HepG2 (cell line): ENCODE data around the gene AHCYL2. TPM values are rescaled to one million over a fixed set of nuclear protein-coding genes. Genes with fewer than 3 reads are reported as not detected.

Experiments
- ATAC-seq: fragments of 200-7000 bp; cut with Tn5 transposase; 3 replicates; pipeline ENCODE4 v1.9.1; 2020; ENCODE audit warnings: mild to moderate bottlenecking, moderate library complexity
- BruUV-seq: library from RNA; stranded (reverse); fragments of 400-500 nt; replicated peaks from 2 replicates; lab custom pipeline; 2021; lab: Mats Ljungman, UMichigan
- CTCF ChIA-PET: fragments of 300-600 bp; formaldehyde crosslinking; extraction: SDS; loops from one replicate; lab custom pipeline; 2021; ENCODE audit warnings: low total read pairs, inconsistent platforms, low intra/inter-chr PET ratio; lab: Yijun Ruan, JAX
- POLR2A ChIA-PET: fragments of 350-600 bp; sonication (Branson Sonifier 250); formaldehyde crosslinking; loops from one replicate; lab custom pipeline; 2020; ENCODE audit warnings: antibody characterized with exemption, inconsistent platforms; lab: Yijun Ruan, JAX
- DNase-seq: peaks from one replicate; pipeline ENCODE4 v3.0.0-alpha.2; 2015; ENCODE audit warnings: low spot score
- FAIRE-seq: peaks from 3 replicates; lab custom pipeline; 2011; peaks lifted over from hg19 to GRCh38; lab: Jason Lieb, UNC
- H2AFZ ChIP-seq: one replicate; pipeline ENCODE4 v1.6.1; 2011; ENCODE audit warnings: low read length, inconsistent platforms
- H3K27ac ChIP-seq: fragments of 300-600 bp; 3 replicates; pipeline ENCODE4 v1.8.0; 2011; ENCODE audit warnings: mixed run types, mild to moderate bottlenecking, mixed read lengths, low read length, inconsistent platforms; ENCODE audit not compliant: insufficient read depth; ENCODE audit errors: extremely low read length
- H3K27me3 ChIP-seq, 2 experiments: fragments of 200-600 bp in 1 of 2; 2 replicates in 1 of 2; 3 replicates in 1 of 2; pipeline versions ENCODE4 v1.6.0 to v1.8.0; 2011; ENCODE audit warnings: low read length in 2 of 2, mild to moderate bottlenecking in 2 of 2, moderate library complexity in 2 of 2, inconsistent platforms in 1 of 2; ENCODE audit not compliant: insufficient read depth in 2 of 2, control insufficient read depth in 1 of 2
- H3K36me3 ChIP-seq, 2 experiments: fragments of 200-600 bp in 1 of 2; replicated peaks in 1 of 2; 2 replicates in 1 of 2; 3 replicates in 1 of 2; pipeline versions ENCODE4 v1.5.1 to v1.8.0; 2011; ENCODE audit warnings: low read length in 2 of 2, inconsistent platforms in 1 of 2; ENCODE audit not compliant: insufficient read depth in 2 of 2, control insufficient read depth in 1 of 2
- H3K4me1 ChIP-seq: 2 replicates; pipeline ENCODE4 v1.5.1; 2012; ENCODE audit warnings: low read length, inconsistent platforms; ENCODE audit not compliant: insufficient read depth
- H3K4me2 ChIP-seq: 2 replicates; pipeline ENCODE4 v1.6.0; 2011; ENCODE audit warnings: low read depth, low read length, inconsistent platforms
- H3K4me3 ChIP-seq, 3 experiments: fragments of 200-600 bp in 1 of 3; sonication (generic), shearing (Covaris generic) in 1 of 3; replicated peaks in 1 of 3; 2 replicates each; pipeline ENCODE4 v1.5.1; 2011 to 2016; ENCODE audit warnings: low read length in 3 of 3, inconsistent platforms in 2 of 3, low read depth in 2 of 3, mild to moderate bottlenecking in 2 of 3, control low read depth in 1 of 3, mixed read lengths in 1 of 3; ENCODE audit not compliant: insufficient read depth in 1 of 3
- H3K79me2 ChIP-seq: one replicate; pipeline ENCODE4 v1.6.1; 2011; ENCODE audit warnings: low read length, inconsistent platforms; ENCODE audit not compliant: insufficient read depth
- H3K9ac ChIP-seq: 2 replicates; pipeline ENCODE4 v1.6.0; 2011; ENCODE audit warnings: mild to moderate bottlenecking, low read depth, low read length, inconsistent platforms; ENCODE audit not compliant: insufficient read depth
- H3K9me3 ChIP-seq: 2 replicates; pipeline ENCODE4 v1.5.1; 2012; ENCODE audit warnings: mild to moderate bottlenecking, low read length
- H4K20me1 ChIP-seq: 2 replicates; pipeline ENCODE4 v1.6.0; 2011; ENCODE audit warnings: inconsistent platforms, mild to moderate bottlenecking, low read length, moderate library complexity; ENCODE audit not compliant: insufficient read depth
- HDAC2 ChIP-seq: sonication (generic); formaldehyde crosslinking; IDR thresholded peaks from 2 replicates; pipeline ENCODE4 v1.4.0; 2020; ENCODE audit warnings: missing genetic modification reagents
- MTF1 ChIP-seq: sonication (generic); formaldehyde crosslinking; IDR thresholded peaks from 2 replicates; pipeline ENCODE4 v1.5.0; 2020; ENCODE audit warnings: missing genetic modification reagents
- MZF1 ChIP-seq: sonication (generic); formaldehyde crosslinking; IDR thresholded peaks from 2 replicates; pipeline ENCODE4 v1.8.1; 2023; ENCODE audit warnings: mild to moderate bottlenecking, missing genetic modification reagents, borderline replicate concordance
- PLRG1 ChIP-seq: fragments of 450-650 bp; conservative IDR thresholded peaks from 2 replicates; pipeline ENCODE4 v1.6.1; 2016
- REXO4 ChIP-seq: sonication (generic); formaldehyde crosslinking; IDR thresholded peaks from 2 replicates; pipeline ENCODE4 v1.8.0; 2022; ENCODE audit warnings: missing genetic modification reagents, mild to moderate bottlenecking, borderline replicate concordance
- ZNF616 ChIP-seq: sonication (generic); formaldehyde crosslinking; IDR thresholded peaks from 2 replicates; pipeline ENCODE4 v1.5.0; 2020; ENCODE audit warnings: low read depth, mild to moderate bottlenecking, missing genetic modification reagents
- ZXDC ChIP-seq: sonication (generic); formaldehyde crosslinking; IDR thresholded peaks from 2 replicates; pipeline ENCODE4 v1.5.0; 2020; ENCODE audit warnings: mild to moderate bottlenecking, missing genetic modification reagents
- WGBS: methylation state at CpG from one replicate; pipeline ENCODE4 v1.1.6; 2017; ENCODE audit warnings: low lambda C conversion rate; 5-methylcytosine and 5-hydroxymethylcytosine counted together
- in situ Hi-C: cut with HindIII; loops from 2 replicates; pipeline ENCODE4 v1.10.0; 2017; ENCODE audit warnings: low pct_unique_long_range_greater_than_20kb; ENCODE audit not compliant: extremely low pct_ligation_motif_present
- intact Hi-C: fragments of 100-400 bp; cut with micrococcal nuclease; formaldehyde crosslinking; loops from one replicate; pipeline ENCODE4 v1.10.0; 2022; ENCODE audit not compliant: unreplicated experiment
- polyA plus RNA-seq, 8 experiments: library from polyadenylated mRNA; depleted of rRNA in 3 of 8; stranded (reverse) in 7 of 8; unstranded in 1 of 8; fragments of >200 nt; fragmentation: Illumina TruSeq in 4 of 8; extraction: Trizol in 4 of 8; gene quantifications; 2 replicates each; pipeline versions ENCODE4 v1.2.1 to v1.2.3, GENCODE V29; 2011 to 2016; ENCODE audit warnings: low read depth in 4 of 8, missing spikeins in 1 of 8, mixed read lengths in 1 of 8; ENCODE audit not compliant: insufficient read depth in 1 of 8
- total RNA-seq, 5 experiments: library from RNA; depleted of rRNA; stranded (reverse); fragments of >200 nt; fragmentation: Illumina TruSeq; extraction: Trizol; gene quantifications; 2 replicates each; pipeline ENCODE4 v1.2.3, GENCODE V29; 2016; ENCODE audit warnings: low read depth in 1 of 5
- TF ChIP-seq, protein P1 (sequence below): sonication (generic); formaldehyde crosslinking; IDR thresholded peaks from 2 replicates; pipeline ENCODE4 v1.8.1; 2023; ENCODE audit warnings: missing genetic modification reagents, inconsistent platforms, borderline replicate concordance
- TF ChIP-seq, protein P2 (sequence below): sonication (generic); formaldehyde crosslinking; IDR thresholded peaks from 2 replicates; pipeline ENCODE4 v1.4.0; 2020; ENCODE audit warnings: missing genetic modification reagents, borderline replicate concordance
- TF ChIP-seq, protein P3 (sequence below): sonication (generic); formaldehyde crosslinking; conservative IDR thresholded peaks from 2 replicates; pipeline ENCODE4 v1.8.0; 2022; ENCODE audit warnings: missing genetic modification reagents
- TF ChIP-seq, protein P4 (sequence below): sonication (generic); formaldehyde crosslinking; IDR thresholded peaks from 2 replicates; pipeline ENCODE4 v1.9.0; 2022; ENCODE audit warnings: low read depth, missing genetic modification reagents

Gene AHCYL2
- total and polyA plus RNA-seq, 2 of the 13 experiments (the other 11 are each of a cell fraction or from before 2014, with no cell fraction given), result 9.5 to 14.7 TPM

DNA sequence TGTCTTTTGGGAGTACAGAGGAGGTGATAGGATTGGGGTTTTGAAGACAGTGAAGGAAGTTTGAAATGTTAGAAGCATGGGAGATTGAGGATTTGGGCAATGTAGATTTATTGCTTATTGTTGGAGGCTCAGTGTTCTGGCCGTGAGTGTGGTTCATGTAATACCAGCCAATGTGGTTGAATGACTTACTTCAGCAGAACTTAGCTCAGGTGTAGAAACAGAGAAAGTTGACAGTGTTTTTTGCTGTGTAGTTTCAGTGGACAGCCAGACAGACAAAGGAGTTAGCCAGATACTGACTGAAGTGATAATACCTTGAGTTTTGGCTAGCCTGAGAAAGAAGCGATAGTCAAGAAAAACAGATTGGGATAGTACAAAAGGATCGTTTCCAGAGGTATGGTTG lies 88.5 kb downstream of the AHCYL2 start (continued):
- no peak for TF ChIP-seq PLRG1
- TF ChIP-seq MTF1, result no peak

DNA sequence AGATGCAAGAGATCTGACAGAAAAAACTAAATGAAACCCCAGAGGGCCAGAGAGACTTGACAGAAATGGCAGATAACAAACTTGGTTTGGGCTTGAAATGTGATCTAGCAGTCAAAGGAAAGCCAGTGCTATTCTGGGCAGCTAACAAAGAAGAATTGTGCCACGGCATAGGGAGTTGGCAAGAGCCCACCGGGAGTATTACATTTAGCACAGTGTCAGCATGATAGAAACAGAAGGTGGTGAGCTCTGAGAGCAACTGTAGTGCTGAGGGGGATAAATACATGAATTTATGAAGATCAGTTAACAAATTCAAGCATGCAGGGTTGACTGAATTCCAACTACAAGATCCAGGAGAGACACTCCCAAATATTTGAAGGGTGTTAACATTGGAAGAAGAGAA lies 91.1 kb downstream of the AHCYL2 start:
- no peak for DNase-seq
- BruUV-seq, result no TSS peak
- no peak for ATAC-seq
- Histone ChIP-seq H3K36me3 (no peaks in the 10 kb centered on the region), H3K27me3 (no peaks in the 10 kb centered on the region), H3K9me3 (no peaks in the 10 kb centered on the region), H3K27ac (no peak overlapping the region), H2AFZ (no peak overlapping the region), H3K9ac (no peak overlapping the region), H3K4me2 (no peak overlapping the region), H3K4me3 (no peak overlapping the region), H4K20me1 (no peaks in the 10 kb centered on the region), H3K79me2 (no peaks in the 10 kb centered on the region), H3K4me1 (no peaks in the 10 kb centered on the region)
- in situ Hi-C loops (no loop called here), intact Hi-C loops (no loop called here)
- WGBS, result 88% methylated on average over 2 of the region's 2 CpGs
- ChIA-PET CTCF (no interaction called here), POLR2A (no interaction called here)
- FAIRE-seq, result no peak
- TF ChIP-seq ZNF616 (no peak), MZF1 (no peak), HDAC2 (CRISPR knock-in tag) (no peak), REXO4 (CRISPR knock-in tag) (no peak), ZXDC (CRISPR knock-in tag) (no peak)
- TF ChIP-seq, protein P1, sequence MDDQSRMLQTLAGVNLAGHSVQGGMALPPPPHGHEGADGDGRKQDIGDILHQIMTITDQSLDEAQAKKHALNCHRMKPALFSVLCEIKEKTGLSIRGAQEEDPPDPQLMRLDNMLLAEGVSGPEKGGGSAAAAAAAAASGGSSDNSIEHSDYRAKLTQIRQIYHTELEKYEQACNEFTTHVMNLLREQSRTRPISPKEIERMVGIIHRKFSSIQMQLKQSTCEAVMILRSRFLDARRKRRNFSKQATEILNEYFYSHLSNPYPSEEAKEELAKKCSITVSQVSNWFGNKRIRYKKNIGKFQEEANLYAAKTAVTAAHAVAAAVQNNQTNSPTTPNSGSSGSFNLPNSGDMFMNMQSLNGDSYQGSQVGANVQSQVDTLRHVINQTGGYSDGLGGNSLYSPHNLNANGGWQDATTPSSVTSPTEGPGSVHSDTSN (CRISPR knock-in tag), result no peak
- TF ChIP-seq, protein P2, sequence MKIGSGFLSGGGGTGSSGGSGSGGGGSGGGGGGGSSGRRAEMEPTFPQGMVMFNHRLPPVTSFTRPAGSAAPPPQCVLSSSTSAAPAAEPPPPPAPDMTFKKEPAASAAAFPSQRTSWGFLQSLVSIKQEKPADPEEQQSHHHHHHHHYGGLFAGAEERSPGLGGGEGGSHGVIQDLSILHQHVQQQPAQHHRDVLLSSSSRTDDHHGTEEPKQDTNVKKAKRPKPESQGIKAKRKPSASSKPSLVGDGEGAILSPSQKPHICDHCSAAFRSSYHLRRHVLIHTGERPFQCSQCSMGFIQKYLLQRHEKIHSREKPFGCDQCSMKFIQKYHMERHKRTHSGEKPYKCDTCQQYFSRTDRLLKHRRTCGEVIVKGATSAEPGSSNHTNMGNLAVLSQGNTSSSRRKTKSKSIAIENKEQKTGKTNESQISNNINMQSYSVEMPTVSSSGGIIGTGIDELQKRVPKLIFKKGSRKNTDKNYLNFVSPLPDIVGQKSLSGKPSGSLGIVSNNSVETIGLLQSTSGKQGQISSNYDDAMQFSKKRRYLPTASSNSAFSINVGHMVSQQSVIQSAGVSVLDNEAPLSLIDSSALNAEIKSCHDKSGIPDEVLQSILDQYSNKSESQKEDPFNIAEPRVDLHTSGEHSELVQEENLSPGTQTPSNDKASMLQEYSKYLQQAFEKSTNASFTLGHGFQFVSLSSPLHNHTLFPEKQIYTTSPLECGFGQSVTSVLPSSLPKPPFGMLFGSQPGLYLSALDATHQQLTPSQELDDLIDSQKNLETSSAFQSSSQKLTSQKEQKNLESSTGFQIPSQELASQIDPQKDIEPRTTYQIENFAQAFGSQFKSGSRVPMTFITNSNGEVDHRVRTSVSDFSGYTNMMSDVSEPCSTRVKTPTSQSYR (CRISPR knock-in tag), result no peak
- TF ChIP-seq, protein P3, sequence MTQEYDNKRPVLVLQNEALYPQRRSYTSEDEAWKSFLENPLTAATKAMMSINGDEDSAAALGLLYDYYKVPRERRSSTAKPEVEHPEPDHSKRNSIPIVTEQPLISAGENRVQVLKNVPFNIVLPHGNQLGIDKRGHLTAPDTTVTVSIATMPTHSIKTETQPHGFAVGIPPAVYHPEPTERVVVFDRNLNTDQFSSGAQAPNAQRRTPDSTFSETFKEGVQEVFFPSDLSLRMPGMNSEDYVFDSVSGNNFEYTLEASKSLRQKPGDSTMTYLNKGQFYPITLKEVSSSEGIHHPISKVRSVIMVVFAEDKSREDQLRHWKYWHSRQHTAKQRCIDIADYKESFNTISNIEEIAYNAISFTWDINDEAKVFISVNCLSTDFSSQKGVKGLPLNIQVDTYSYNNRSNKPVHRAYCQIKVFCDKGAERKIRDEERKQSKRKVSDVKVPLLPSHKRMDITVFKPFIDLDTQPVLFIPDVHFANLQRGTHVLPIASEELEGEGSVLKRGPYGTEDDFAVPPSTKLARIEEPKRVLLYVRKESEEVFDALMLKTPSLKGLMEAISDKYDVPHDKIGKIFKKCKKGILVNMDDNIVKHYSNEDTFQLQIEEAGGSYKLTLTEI (CRISPR knock-in tag), result no peak
- TF ChIP-seq, protein P4, sequence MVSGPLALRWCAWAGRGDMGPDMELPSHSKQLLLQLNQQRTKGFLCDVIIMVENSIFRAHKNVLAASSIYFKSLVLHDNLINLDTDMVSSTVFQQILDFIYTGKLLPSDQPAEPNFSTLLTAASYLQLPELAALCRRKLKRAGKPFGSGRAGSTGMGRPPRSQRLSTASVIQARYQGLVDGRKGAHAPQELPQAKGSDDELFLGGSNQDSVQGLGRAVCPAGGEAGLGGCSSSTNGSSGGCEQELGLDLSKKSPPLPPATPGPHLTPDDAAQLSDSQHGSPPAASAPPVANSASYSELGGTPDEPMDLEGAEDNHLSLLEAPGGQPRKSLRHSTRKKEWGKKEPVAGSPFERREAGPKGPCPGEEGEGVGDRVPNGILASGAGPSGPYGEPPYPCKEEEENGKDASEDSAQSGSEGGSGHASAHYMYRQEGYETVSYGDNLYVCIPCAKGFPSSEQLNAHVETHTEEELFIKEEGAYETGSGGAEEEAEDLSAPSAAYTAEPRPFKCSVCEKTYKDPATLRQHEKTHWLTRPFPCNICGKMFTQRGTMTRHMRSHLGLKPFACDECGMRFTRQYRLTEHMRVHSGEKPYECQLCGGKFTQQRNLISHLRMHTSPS (CRISPR knock-in tag), result no peak
